H1 (cell line): ENCODE results near the gene PTPRC. TPM values are rescaled to one million over a fixed set of nuclear protein-coding genes. Genes with fewer than 3 reads are reported as not detected.

Experiments
- JUND ChIP-seq: IDR thresholded peaks from 2 replicates; pipeline ENCODE4 v1.6.1; 2011; ENCODE audit warnings: mild to moderate bottlenecking, improper control_type of control experiment, low read length
- RBBP5 ChIP-seq: IDR thresholded peaks from 2 replicates; pipeline ENCODE4 v1.7.1; 2012; ENCODE audit warnings: low read depth, mild to moderate bottlenecking, inconsistent platforms, low read length, moderate library complexity, borderline replicate concordance
- polyA plus RNA-seq, 7 experiments: library from polyadenylated mRNA; depleted of rRNA in 3 of 7; stranded (reverse) in 5 of 7; unstranded in 2 of 7; fragments of >200 nt in 5 of 7; fragments of 200-250 nt in 2 of 7; gene quantifications; 1 replicate in 5 of 7; 2 replicates in 1 of 7; 4 replicates in 1 of 7; pipeline versions ENCODE4 v1.2.1 to v1.2.3, GENCODE V29; 2011 to 2013; ENCODE audit warnings: missing spikeins in 2 of 7, mixed read lengths in 2 of 7
- total RNA-seq: library from RNA; stranded (reverse); fragmentation: NEBNext Ultra II Directional; extraction: Animal tissue kit (Norgen Biotek cat#: 25700); gene quantifications from 2 replicates; pipeline ENCODE4 v1.2.1, GENCODE V29; 2021

The PTPRC gene
- total and polyA plus RNA-seq, 2 of the 8 experiments (the other 6 are each of a cell fraction or from before 2014, with no cell fraction given), result 0.05 TPM; not detected in 1

DNA sequence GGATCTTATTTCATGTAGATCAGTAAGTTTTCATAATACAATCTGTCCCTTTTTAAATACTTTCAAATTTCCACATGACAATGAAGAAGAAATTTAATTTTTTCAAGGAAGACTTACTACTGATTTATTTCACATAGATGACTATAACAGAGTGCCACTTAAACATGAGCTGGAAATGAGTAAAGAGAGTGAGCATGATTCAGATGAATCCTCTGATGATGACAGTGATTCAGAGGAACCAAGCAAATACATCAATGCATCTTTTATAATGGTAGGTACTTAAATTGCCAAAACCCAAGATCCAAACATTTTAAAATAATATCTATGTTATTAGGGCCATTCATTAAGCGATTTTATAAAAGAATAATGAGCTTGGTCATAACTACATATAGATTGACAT, 110.4 kb downstream of the PTPRC start (continued):
- TF ChIP-seq RBBP5 (no peak), JUND (no peak)
